Epidermal melanocyte (primary cell): ENCODE results near the gene DSG4.

Experiments
- DNase-seq: peaks from one replicate; pipeline ENCODE4 v3.0.0; 2011; ENCODE audit warnings: low spot score; ENCODE audit not compliant: insufficient read length

The DSG4 gene

DNA sequence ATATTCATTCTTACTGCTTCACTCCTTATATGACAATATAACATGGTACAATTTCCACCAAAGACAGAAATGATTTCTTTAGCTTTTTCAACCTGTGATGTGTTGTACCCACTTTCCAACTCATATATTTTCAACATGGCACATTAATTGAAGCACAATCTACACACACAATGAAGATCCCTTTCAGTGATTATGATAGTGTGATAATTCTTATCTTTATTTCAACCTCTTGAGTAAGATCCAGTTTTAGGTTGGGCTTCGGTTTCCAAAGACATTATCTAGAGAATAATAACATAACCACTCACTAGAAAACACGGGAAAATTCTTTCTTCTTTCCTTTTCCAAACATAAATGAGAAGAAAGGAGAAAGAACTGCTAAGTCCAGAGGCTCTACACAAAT lies 67.6 kb downstream of the DSG4 start:
- DNase-seq = no peak

DNA sequence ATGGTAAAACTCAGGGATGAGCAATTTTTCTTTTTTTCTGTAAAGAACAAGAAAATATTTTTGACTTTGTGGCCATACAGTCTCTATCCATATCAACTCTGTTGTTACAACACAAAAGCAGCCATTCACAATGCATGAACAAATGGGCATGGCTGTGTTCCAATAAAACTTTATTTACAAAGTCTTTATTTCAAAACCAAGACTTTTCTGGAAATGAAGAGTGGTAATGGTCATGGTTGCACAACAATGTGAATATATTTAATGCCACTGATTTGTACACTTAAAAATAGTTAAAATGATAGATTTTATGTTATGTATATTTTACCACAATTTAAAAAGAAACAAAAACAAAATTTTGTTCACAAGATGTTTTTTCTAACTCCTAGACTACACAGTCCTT lies 69.3 kb downstream of the DSG4 start:
- DNase-seq = no peak

DNA sequence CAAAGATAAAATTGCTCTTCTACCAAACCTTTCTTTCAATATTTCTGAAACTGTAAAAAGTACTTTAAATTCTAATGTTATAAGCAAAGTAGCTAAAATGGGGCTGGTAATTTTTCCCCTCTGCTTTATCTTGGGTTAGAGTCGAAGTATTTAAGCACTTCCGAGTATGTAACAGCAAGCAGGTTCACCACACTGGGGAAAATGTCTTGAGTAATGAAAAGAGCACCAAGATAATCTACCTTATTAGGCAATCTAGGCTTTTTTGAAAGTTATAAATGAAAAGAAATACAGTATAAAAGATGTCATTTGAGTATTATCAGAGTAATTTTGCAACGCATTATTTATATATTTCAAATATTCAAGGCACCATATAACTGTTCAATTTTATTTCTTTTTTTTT lies 70.3 kb downstream of the DSG4 start:
- no peak for DNase-seq

DNA sequence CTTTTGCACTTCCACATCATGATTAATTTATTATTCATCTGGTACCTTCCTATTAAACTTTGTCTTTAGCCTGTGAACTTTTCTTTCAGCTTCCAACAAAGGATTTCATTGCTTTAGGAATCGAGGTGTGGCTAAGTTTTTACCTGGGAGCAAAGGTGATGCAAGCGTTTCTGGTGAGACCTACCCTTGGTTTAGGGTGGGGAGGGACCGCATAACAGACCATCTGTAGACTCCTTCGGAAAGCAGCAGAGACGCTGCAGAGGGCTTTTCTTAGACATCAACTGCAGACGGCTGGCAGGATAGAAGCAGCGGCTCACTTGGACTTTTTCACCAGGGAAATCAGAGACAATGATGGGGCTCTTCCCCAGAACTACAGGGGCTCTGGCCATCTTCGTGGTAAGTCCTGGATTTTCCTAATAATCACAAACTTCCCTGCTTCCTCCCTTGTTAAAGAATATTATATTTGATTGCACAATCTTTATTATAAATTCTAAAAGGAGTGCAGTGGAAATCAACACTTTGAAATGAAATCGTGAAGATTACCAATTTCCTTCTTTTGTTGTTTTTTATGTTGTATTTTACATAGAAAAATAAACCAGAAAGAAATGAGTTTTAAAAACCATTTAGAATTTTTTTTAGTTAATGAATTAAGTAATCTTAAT lies 71.1 kb downstream of the DSG4 start, which contains the start of gene DSG3:
Gene DSG3 (plus strand): TSS at position 212 of the 662 bp plus-strand sequence. CDS start 137 bp downstream, at position 349.
- DNase-seq = no peak

DNA sequence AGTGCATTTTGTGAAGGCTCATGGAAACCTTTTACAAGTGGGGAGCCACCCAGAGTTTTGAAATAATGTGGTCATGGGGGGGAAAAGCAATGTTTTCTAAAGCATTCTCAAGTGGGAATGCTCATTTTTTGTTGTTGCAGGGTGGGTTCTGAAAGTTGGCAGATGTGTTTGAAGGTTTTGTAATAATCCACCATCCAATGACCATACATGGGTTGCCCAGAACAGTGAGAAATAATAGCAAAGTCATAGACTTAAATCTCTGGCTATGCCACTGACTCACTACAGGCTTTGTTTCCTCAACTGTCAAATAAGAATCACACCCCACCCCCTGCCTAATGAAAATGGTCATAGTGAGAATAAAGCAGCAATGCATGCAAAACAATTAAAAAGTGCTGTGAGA lies 73.8 kb downstream of the DSG4 start:
- no peak for DNase-seq

DNA sequence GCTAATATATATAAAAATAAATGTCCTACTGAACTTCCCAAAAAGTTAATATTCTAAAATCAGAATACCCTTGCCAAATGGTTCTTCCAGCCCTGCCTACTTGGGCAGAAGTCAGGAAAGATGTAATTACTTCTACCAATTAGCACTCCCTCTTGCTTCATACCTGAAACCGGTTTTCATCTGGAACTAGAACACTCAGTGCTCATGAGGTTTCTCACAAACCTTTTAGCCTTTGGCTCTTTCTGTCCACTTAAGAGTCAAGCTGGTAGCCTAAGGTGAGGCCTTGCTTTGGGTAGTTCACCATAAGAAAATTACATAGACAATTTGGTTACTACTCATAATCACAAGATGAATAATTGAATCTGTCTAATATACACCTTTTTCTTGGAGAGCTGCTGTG lies 75.0 kb downstream of the DSG4 start:
- DNase-seq = no peak

DNA sequence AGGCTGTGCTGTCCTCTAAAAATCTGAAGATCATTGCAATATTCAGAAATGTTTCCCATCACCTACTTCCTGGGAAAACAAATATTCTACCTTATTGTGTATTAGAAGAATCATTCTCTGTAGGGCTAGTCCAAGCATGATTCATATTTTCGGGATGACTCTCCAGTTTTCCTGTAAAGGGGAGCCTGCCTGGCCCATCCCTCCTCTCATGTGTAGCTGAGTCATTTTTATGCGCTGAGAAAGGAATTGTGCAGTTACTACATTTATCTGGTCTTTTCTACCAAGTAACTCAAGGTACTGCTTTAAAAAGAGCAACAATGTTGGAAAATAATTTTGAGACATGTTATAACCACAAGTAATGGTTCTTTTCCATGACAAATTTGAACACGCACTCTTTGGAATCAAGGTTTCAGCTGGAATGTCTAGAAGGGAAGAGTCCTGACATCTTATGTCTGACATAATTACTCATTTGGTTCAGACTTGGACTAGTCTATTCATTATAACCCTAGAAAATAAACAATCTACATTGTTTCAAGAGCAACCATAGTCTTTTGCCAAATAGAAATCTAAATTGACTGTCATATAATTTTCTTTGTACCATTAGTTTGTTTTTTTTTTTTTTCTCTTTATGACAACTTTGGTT lies 77.6 kb downstream of the DSG4 start:
- DNase-seq = no peak
